GM19438 (cell line): ENCODE results near the gene BATF3.

Source experiments
- ATAC-seq: cut with Tn5 transposase; IDR thresholded peaks from one replicate; pipeline ENCODE4 v1.9.1; 2021; ENCODE audit warnings: low read depth; ENCODE audit not compliant: unreplicated experiment

BATF3 gene

DNA sequence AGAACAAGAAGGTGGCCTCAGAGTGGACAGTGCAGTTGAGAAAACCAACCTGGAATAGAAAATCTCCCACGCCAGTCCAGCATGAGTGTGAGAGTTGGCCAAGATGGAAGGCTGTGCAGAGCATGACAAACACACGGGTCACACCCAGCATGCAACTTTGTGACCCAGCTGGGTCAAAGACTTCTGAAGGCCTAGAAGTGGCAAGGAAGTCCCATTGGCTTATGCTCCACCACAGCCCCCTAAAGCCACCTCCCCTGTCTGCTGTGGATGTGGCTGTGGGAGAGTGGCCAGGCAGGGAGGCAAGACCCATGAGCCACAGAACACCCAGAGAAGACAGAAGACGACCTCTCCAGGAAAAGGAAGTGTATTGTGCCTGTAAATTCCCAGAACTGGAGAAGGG is 13.6 kb downstream of the BATF3 start:
- ATAC-seq: no peak

DNA sequence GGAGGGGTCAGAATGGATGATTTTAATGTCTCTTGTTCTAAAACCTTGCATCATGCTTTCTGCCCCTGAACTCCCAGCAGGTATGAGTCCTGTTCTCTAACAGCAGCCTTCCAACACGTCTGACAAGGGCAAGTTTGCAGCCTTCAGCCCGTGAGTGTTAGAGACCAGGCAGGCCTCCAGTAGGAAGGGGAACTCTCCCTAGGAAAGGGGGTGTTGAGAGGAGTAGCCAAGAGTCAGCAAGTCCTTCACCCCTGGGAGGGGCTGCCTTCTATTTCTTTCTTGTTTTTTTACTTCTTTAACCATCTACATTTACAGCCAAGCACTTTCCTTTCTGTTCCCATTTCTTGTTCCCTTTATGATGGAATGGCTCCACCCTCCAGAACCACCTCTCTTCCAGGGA is 14.2 kb downstream of the BATF3 start:
- ATAC-seq: no peak

DNA sequence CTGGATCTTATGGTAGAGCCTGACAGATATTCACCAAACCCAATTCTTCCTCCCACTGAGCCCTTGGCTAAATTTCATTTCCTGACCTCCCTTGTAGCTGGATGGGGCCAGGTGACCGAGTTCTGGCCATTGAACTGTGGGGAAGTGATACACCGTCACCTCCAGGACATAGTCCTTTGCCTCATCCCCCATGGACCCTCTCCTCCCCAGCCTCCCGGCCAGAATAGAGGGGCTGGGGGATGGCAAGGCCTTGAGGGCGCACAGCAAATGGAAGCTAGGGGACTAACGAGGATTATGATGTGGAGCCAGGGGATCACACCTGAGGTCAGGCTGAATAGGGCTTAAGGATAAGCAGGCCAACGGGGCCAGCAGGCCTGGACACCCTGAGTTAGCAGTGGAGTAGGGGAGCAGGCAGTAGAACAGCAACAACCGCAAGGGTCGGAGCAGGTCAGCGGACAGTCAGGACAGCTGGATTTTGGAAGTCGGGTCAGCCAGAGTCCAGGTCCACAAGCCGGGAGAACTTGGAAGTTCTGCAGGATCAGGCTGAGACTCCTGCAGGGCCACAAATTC is 15.0 kb downstream of the BATF3 start:
- no peak for ATAC-seq

DNA sequence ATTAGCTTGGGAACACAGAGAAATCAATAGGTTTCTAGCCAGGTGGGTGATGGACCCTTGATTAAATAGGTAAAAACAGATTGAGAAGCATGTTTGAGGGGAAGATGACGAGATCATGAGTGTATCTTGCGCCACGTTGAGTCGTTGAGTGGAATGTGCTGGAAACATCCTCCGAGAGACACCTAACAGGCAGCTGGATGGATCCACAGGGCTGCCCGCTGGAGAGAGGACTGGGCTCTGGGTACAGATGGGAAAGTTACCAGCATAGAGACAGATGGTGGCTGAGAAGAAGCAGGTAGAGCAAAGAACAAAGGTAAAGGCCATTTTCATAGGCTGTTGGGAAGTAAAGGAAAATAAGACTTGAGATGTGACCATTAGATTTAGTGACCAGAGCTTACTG is 15.6 kb downstream of the BATF3 start:
- no peak for ATAC-seq

DNA sequence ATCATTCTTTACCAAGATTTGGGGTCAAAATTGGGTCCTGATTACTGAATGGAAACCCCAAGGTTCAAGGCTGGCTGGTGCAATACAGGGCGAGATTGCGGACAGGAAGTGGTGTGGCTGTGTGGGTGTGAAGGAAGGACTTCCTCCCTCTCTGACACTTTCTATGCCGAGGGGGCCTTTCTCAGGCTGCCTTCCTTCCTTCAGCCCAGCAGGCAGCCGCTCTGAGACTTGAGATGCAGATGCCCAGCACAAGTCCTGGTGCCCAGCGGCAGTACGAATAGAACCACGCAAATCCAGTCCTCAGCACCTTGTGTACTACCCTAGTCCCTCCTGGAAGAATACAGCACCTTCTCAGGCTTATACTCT is 16.3 kb downstream of the BATF3 start:
- peak; percentile 74 for ATAC-seq

DNA sequence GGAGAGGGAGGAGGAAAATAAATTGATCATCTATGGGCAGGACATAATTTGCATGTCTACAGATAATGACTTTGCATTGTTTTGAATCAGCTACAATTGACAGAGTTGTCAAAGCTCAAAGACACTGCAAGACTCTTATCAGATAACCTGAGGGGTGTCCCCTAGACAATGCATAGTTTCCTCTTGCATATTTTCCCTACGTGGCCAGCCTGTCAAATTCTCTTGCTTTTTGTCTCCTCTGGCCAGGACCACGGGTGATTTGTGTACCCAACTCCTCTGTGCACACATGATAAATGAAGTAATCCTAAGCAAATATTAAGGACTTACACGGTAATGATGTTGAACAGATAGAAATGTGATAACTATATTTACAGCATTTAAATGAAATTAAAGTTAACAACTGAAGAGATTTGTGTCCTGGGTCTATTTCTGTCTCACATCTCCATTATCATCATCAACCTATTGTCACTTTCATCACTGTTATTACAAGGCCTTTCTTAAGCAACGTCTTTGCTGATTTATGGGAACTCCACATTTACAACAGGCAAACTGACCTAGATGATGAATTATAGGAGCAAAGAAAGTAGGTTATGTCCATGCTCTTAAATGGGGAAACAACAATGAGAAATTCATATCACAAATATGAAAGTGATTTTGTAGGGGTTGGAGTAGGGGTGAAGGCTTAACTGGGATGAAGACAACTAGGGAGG is 18.8 kb downstream of the BATF3 start:
- no peak for ATAC-seq

DNA sequence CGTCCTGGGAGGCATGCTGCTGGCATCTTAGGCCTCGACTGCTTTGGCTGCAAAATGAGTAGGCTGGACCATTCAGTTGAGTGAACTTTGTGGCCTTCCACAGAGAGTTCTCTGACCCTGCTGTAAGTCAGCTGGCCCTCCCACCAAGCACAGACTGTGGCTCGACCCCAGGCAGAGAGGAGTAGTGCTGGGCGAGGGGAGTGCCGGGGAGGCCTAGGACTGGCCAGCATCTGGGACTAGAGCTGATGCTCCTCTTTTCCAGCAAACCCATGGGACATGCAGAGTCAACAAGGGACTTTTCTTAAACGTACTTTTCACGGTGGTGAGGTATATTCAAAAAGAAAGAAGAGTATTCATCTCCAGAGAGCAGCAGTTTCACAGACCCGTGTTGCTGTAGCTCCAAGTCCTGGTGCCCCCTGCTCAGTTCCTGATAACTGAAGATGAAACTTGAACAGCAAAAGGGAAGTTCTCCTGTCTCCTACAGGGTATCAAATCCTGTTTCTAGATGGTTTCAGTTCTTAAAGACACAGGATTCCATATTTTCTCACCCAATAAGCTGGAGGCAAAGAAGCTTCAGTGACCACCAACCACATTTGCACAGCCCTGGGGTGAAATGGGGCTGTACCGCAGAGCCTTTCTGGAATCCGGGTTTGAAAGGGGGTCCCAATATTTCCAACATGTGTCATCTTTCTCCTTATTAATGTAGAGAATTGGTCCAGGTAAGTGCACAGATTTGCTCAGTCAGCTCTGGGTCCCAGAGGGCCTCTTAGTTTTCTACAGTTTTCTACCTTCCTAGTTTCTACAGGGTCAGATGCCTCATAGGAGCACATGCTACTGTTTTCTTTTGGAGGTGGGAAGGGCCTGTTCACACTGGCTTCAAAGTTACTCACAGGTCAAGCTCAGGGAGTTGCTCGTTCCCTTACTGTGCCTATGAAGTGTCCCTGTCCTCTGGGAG is 20.9 kb downstream of the BATF3 start:
- ATAC-seq: peak; percentile 53

DNA sequence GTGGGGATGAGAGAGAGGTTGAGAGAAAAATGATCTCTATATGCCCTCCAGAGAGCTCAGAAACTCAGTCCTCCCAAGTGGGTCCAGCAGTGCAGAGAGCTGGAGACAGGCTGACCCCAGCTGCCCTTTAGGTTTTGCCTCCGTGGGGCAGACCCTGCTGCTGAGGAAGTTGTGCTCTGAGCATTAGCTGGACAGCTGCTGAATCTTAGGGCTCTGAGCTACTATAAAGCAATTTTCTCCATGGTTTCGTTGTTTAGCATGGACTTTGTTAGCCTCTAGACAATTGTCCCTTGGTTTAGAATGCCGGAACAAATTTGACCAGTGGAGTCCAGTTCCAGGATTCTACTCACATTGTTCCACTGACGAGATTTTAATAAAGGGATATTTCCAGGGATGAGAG is 22.1 kb downstream of the BATF3 start:
- no peak for ATAC-seq

DNA sequence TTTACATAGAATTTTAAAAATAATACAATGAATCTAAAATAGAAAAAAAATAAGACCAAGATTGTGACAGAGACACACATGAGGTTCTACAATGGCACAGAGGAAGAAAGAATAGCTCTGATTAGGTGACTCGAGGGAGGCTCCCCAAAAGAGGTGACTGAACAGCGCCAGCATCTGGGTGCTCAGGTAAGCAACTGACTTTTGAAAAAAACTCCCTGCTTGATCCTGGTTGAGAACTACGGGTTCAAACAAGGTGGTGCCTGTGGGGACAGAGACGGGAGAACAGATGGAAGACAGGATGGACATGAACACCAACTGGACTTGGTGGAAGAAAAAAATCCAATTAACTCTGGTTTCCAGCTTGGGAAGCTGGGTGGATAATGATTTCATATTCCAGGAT is 22.5 kb downstream of the BATF3 start:
- no peak for ATAC-seq

DNA sequence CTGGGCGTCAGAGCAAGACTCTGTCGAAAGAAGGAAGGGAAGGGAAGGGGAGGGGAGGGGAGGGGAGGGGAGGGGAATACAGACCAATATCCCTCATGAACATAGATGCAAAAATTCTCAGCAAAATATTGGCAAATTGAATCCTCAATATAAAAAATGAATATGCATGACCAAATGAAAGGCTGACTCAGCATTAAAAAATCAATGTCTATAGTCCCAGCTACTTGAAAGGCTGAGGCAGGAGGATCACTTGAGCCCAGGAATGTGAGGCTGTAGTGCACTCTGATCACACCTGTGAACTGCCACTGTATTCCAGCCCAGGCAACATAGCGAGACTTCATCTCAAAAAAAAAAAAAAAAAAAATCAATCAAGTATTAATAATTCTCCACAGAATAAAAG is 24.0 kb downstream of the BATF3 start:
- ATAC-seq: no peak

DNA sequence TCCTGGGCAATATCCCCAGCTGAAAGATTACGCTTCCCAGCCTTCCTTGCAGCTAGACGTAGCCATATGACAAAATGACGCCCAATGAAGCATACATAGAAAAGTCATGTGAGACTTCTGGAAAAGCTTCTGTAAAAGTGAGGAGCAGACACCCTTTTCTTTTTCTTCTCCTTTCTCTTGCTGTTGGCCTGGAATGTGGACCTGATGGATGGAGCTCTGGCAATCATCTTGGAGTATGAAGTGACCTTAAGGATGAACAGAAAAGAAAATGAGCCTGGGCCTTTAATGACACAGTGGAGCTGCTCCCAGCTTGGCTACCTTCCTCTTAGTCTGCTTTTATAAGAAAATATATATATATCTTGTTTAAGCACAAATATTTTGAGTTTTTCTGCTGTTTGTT is 24.8 kb downstream of the BATF3 start:
- ATAC-seq: no peak

DNA sequence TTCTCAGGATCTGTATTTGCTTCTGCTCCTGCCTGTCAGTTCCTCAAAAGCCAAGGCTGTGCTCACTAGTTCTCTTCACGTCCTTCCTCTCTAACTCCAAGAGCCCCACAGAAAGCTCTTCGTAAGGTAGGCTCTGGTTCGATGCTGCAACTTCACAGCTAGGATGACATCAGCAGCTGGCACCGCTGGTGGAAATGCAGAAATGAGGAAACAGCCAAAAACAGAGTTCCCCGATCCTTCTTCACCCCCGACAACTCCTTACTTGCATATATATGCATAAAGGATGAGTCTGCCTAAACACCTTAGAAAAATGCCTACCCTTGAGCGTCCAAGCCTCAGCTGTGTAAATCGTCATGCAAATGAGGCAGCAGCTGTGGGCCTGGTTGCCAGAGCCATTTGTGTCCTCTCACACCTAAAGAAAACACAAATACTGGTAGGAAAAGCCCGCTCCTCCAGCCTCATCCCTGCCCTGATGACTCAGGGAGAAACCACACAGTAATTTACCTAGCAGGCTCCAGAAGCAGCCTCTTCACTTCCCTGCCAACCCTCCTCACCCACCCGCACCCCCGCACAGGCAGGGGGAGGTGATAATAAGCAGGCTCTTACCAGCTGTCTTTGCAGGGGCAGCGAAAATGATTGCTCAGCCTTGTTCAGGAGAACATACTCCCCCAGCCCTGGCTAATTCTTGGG is 28.2 kb downstream of the BATF3 start:
- ATAC-seq: no peak

DNA sequence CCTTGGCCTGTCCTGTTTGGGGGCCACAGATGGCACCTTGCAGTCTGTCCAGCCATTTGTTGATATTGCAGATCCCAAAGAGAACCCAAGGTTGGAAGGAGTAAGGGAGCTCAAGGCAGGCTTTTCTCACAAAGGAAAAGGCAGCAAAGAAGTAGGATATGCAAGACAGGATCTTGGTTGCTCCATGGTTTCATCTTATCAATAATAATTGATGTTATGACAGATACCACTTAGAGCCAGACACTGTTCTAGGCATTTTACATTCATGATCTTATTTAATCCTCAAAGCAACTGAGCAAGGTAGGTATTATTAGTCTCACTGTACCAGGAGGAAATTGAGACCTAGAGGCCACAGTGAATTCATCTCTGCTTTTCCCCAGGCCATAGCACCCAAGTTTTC is 28.8 kb downstream of the BATF3 start:
- no peak for ATAC-seq

DNA sequence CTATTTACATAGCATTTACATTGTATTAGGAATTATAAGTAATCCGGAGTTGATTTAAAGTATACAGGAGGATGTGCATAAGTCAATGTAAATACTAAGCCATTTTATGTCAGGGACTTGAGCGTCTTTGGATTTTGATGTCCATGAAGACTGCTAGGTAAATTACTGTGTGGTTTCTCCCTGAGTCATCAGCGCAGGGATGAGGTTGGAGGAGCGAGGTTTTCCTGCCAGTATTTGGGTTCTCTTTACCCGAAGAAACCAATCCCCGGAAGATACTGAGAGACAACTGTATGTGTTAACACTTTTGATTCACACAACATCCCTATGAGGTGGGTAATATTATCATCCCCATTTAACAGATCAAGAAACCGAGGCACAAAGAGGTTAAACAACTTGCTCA is 29.3 kb downstream of the BATF3 start:
- ATAC-seq: no peak

DNA sequence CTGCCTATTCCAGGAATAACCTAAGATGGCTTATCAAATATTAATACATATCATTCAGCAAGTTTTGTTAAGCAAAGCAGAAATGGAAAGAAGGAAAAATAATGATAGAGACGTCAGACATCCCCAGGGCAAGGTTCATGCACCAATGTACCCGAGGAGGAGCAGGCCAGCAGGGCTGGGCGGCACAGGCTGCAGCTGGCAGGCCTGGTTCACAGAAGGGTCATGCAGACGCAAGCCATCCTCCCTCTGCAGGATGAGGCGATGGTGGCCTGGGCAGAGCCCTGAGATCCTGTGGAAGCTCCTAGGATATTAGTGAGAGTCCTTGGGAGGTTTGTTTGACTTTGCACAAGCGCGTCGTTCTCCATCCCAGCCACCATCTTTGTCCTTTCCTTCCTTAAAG is 30.0 kb downstream of the BATF3 start:
- no peak for ATAC-seq

DNA sequence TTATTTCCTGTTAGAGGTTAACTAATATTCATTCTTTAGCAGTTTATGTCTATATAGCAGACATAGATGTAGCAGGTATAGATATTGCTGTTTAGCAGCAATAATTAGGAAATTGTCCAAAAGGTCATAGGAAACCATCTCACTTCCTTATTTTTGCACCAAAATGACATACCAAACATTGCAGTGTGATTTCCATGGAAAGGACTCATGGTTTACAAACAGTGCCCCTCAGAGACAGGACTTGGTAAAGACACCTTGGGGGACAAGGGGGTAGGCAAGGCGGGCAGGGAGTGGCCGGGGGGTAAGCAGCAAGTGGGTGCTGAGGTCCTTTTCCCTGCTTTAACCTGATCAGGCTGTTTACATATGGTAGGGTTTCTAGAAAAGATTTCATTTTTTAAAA is 30.5 kb downstream of the BATF3 start:
- ATAC-seq: no peak

DNA sequence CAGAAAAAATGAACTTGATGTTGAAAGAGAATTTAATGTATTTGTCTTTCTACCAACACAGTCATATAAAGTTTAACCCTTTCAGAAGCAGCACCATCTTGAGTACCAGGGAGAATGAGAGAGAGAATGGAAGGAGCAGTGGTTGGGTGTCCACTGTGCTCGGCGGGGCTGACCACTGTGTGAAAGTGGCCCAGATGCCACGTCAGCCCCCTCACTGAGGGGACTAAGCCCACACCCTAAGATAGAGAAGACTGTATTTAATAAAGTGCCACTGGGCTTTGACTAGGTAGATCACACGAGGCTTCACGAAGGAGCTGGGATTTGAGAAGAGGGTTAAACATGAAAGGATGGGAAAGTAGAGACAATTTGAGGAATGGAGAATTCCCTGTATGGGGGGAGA is 31.2 kb downstream of the BATF3 start:
- no peak for ATAC-seq

DNA sequence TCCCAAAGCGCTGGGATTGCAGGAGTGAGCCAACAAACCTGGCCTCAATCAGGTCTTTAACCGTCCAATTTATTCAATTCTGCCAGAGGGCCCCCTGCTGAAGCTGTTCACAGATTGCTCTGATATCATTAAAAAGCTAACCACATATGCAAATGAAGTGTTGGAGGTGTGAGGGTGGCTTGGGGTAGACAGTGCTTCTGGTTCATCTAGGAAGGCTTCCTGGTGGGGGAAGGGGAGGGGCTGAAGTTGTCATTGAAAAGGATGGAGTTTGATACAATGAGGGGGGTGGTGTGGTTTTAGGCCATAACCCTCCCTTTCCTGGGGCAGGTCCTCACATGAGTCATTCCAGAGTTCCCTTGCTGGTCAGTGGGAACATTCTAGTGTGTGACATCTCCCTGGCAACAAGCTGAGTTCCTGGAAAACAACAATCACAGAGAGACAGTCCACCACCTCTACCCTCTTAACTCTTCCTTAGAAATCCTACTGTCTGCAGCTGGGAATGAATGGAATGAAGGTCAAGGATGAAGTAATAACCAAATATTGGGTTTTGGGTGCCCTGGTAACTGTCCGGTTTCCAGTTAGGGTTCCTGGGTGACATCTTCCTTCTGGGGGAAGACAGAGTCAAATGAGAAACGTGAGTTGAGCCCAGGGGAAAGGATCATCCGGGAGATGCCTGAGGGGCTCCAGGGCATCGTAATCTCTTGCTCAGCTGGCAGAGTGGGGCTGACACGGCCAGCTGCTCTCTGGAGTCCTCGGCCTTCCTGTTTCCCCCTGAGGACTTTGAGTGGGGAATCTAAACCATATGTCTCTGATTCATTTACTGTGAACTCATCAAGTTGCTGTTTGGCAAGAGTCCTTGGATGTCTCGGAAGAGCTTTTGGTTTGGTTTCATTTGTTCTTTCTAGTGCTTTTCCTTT is 32.2 kb downstream of the BATF3 start:
- ATAC-seq: no peak

DNA sequence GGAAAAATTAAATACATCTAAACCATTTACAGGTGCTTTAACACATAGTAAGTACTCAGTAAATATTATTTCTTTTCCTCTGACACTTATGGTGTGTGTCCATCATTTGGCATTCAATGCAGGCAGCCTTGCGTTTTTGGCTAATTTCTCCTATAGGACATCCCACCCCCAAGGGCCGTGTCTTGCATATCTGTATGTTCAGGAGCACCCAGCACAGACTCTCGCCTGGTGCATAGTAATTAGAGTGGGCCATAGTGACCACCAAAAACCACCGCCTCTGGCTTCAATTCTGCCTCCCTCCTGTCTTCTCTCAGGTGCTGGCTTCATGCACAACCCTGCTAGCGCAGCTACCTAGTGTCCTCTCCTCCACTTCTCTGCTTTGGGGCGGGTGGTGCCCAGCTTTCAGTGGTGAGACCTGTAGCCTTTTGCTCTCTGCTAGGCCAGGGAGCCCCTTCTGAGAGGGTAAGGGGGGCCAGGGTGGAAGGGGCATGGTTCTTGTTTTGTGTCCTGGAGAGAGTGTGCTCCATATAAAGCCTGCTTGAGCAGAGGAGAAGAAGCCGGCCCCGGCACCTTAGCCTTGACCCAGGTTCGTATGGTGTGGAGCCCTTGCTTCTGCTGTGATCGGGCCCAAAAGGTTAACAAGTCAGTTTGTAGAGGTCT is 33.4 kb downstream of the BATF3 start:
- no peak for ATAC-seq
